OCI-LY7 (cell line): Measurements from ENCODE around the gene LRP1B. TPM values are rescaled to one million over a fixed set of nuclear protein-coding genes. Genes with fewer than 3 reads are reported as not detected.

ENCODE experiments used
- BruUV-seq: library from RNA; stranded (reverse); fragments of 400-500 nt; replicated peaks from 2 replicates; lab custom pipeline; 2021; lab: Mats Ljungman, UMichigan
- CTCF ChIA-PET: fragments of 300-600 bp; sonication (Branson Sonifier 250); formaldehyde crosslinking; loops from one replicate; lab custom pipeline; 2022; ENCODE audit warnings: antibody characterized with exemption; ENCODE audit not compliant: unreplicated experiment; lab: Charles Lee
- POLR2A ChIA-PET: fragments of 300-600 bp; sonication (Branson Sonifier 250); formaldehyde crosslinking; loops from one replicate; lab custom pipeline; 2022; ENCODE audit warnings: antibody characterized with exemption; lab: Charles Lee
- DNase-seq: peaks from one replicate; pipeline ENCODE4 v3.0.0-alpha.2; 2015; ENCODE audit warnings: low spot score
- H2AFZ ChIP-seq: fragments of 200-600 bp; sonication (generic), shearing (Covaris generic); 2 replicates; pipeline ENCODE4 v1.6.1; 2014; ENCODE audit warnings: mild to moderate bottlenecking, antibody characterized with exemption, low read length, moderate library complexity
- H3K27ac ChIP-seq: fragments of 200-600 bp; sonication (generic); 2 replicates; pipeline ENCODE4 v1.5.1; 2014; ENCODE audit warnings: mixed run types, low read depth, mild to moderate bottlenecking, moderate library complexity, low read length, inconsistent platforms; ENCODE audit not compliant: poor library complexity, severe bottlenecking
- H3K36me3 ChIP-seq: fragments of 200-600 bp; sonication (generic); 2 replicates; pipeline ENCODE4 v1.6.1; 2014; ENCODE audit warnings: mild to moderate bottlenecking, antibody characterized with exemption, low read length, moderate library complexity, mixed read lengths; ENCODE audit not compliant: insufficient read depth
- H3K4me1 ChIP-seq: fragments of 200-600 bp; sonication (generic); 2 replicates; pipeline ENCODE4 v1.5.1; 2014; ENCODE audit warnings: mild to moderate bottlenecking, low read length; ENCODE audit not compliant: insufficient read depth, poor library complexity, severe bottlenecking
- H3K4me2 ChIP-seq: fragments of 200-600 bp; sonication (generic); 2 replicates; pipeline ENCODE4 v1.6.1; 2014; ENCODE audit warnings: mild to moderate bottlenecking, low read length
- H3K4me3 ChIP-seq: fragments of 200-600 bp; sonication (generic); 2 replicates; pipeline ENCODE4 v1.5.1; 2014; ENCODE audit warnings: mild to moderate bottlenecking, low read depth, low read length; ENCODE audit not compliant: poor library complexity, severe bottlenecking
- H3K79me2 ChIP-seq: fragments of 200-600 bp; sonication (generic); 2 replicates; pipeline ENCODE4 v1.6.1; 2016; ENCODE audit warnings: low read depth, mild to moderate bottlenecking, low read length, moderate library complexity, mixed read lengths; ENCODE audit not compliant: insufficient read depth
- H3K9me2 ChIP-seq: fragments of 200-600 bp; sonication (generic); 2 replicates; pipeline ENCODE4 v1.6.1; 2016; ENCODE audit warnings: mild to moderate bottlenecking, low read length, mixed read lengths; ENCODE audit not compliant: insufficient read depth
- H3K9me3 ChIP-seq: fragments of 200-600 bp; sonication (generic); 2 replicates; pipeline ENCODE4 v1.6.1; 2014; ENCODE audit warnings: mild to moderate bottlenecking, mixed run types, low read length, mixed read lengths
- H4K20me1 ChIP-seq: fragments of 200-600 bp; sonication (generic); 2 replicates; pipeline ENCODE4 v1.6.1; 2014; ENCODE audit warnings: mild to moderate bottlenecking, antibody characterized with exemption, low read length, moderate library complexity, mixed read lengths; ENCODE audit not compliant: insufficient read depth
- CTCF ChIP-seq: fragments of 200-600 bp; sonication (generic); conservative IDR thresholded peaks from 2 replicates; pipeline ENCODE4 v1.5.1; 2014; ENCODE audit warnings: mild to moderate bottlenecking, antibody characterized with exemption, low read length, moderate library complexity, mixed read lengths
- EZH2phosphoT487 ChIP-seq: fragments of 200-600 bp; sonication (generic); IDR thresholded peaks from 2 replicates; pipeline ENCODE4 v1.6.1; 2018; ENCODE audit warnings: low read depth, borderline replicate concordance, mild to moderate bottlenecking, mixed run types, antibody characterized with exemption, low read length, moderate library complexity, mixed read lengths
- intact Hi-C: fragments of 100-400 bp; cut with micrococcal nuclease; formaldehyde crosslinking; loops from one replicate; pipeline ENCODE4 v1.10.0; 2022; ENCODE audit not compliant: unreplicated experiment
- total RNA-seq, 2 experiments: library from RNA; depleted of rRNA in 1 of 2; stranded (reverse); fragments of >200 nt in 1 of 2; shearing (Covaris generic) in 1 of 2; gene quantifications; 2 replicates each; pipeline ENCODE4 v1.2.3, GENCODE V29; 2014 to 2022

Gene LRP1B
- total RNA-seq, 2 experiments from 2014 or later = not detected

GRCh38 chr2:142112757-142113221 is 18.0 kb downstream of the LRP1B start:
- DNase-seq = no peak
- no peaks in the 10 kb centered on the region for H3K9me3 ChIP-seq
- H3K9me2 ChIP-seq = no peaks in the 10 kb centered on the region
- CTCF ChIA-PET = no interaction called here
- H3K27ac ChIP-seq = no peak overlapping the region
- TF ChIP-seq EZH2phosphoT487 = no peak
- no peak for TF ChIP-seq CTCF
- POLR2A ChIA-PET = interaction anchor here (0.6 kb wide), 1 partner anchor 1308 kb away, joined by 4 read pairs; no protein-coding TSS in a partner anchor
- H2AFZ ChIP-seq = no peak overlapping the region
- H3K4me3 ChIP-seq = no peak overlapping the region
- H3K4me2 ChIP-seq = no peak overlapping the region
- H4K20me1 ChIP-seq = no peaks in the 10 kb centered on the region
- BruUV-seq = no TSS peak
- H3K36me3 ChIP-seq = no peaks in the 10 kb centered on the region
- no peaks in the 10 kb centered on the region for H3K4me1 ChIP-seq
- no peaks in the 10 kb centered on the region for H3K79me2 ChIP-seq
- intact Hi-C loops = no loop called here

DNA sequence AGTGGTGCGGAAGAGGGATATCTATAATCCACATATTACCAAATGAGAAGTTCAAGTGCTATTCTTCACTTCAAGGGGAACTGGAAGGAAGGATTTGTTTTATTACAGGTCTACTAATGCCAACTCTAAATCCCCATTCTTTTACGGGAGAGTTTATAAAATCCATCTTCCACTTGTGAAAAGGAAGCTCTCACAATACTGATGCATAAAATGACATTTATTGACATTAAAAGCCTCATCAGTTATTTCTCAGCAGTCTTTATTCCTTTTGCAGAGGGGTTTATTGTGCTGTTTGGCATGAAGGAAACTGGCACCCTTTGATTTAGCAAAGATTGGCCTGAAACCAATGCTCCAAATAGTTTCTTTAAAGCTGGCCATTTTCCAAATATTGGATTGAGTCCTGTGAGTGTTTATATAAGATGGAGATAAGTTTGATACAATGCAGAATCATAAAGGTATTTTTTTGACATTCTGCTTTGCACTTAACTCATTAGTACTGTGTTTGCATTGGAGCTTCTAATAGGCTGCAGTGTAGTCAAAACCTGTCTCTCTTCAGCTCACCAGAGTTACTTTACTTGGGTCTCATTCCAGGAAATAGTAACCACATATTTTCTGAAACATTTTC is 26.6 kb downstream of the LRP1B start:
- DNase-seq = no peak
- Histone ChIP-seq H3K4me1 (no peaks in the 10 kb centered on the region), H3K4me2 (no peak overlapping the region), H3K27ac (no peak overlapping the region), H3K9me3 (no peaks in the 10 kb centered on the region), H4K20me1 (peaks cover 4% of the 10 kb centered on the region; the same call in 1 of the 2 replicates), H3K36me3 (no peaks in the 10 kb centered on the region), H3K4me3 (no peak overlapping the region), H3K9me2 (no peaks in the 10 kb centered on the region), H2AFZ (no peak overlapping the region), H3K79me2 (no peaks in the 10 kb centered on the region)
- POLR2A ChIA-PET = interaction anchor here (0.6 kb wide), 1 partner anchor 685 kb away, joined by 5 read pairs; no protein-coding TSS in a partner anchor
- TF ChIP-seq CTCF (no peak), EZH2phosphoT487 (no peak)
- CTCF ChIA-PET = no interaction called here
- intact Hi-C loops = no loop called here
- BruUV-seq = no TSS peak

GRCh38 chr2:142100970-142101369 is 29.8 kb downstream of the LRP1B start:
- H3K27ac ChIP-seq = no peak overlapping the region
- no peaks in the 10 kb centered on the region for H3K9me3 ChIP-seq
- H3K4me3 ChIP-seq = no peak overlapping the region
- POLR2A ChIA-PET = no interaction called here
- no peaks in the 10 kb centered on the region for H3K4me1 ChIP-seq
- H2AFZ ChIP-seq = no peak overlapping the region
- no peaks in the 10 kb centered on the region for H3K36me3 ChIP-seq
- no peaks in the 10 kb centered on the region for H3K9me2 ChIP-seq
- H3K4me2 ChIP-seq = no peak overlapping the region
- no peak for DNase-seq
- H4K20me1 ChIP-seq = peaks cover 4% of the 10 kb centered on the region; the same call in 1 of the 2 replicates
- BruUV-seq = no TSS peak
- H3K79me2 ChIP-seq = no peaks in the 10 kb centered on the region
- intact Hi-C loops = no loop called here
- no peak for TF ChIP-seq CTCF
- CTCF ChIA-PET = no interaction called here
